OCI-LY7 (cell line): Measurements from ENCODE around the gene CT47A1. TPM values are rescaled to one million over a fixed set of nuclear protein-coding genes. Genes with fewer than 3 reads are reported as not detected.

Experiments used
- small RNA-seq: library from RNA; depleted of rRNA; stranded (forward); fragments of <200 nt; gene quantifications from one replicate; pipeline ENCODE3, GENCODE V24; 2014
- total RNA-seq, 2 experiments: library from RNA; depleted of rRNA in 1 of 2; stranded (reverse); fragments of >200 nt in 1 of 2; shearing (Covaris generic) in 1 of 2; gene quantifications; 2 replicates each; pipeline ENCODE4 v1.2.3, GENCODE V29; 2014 to 2022

CT47A1 gene
- total RNA-seq, 2 experiments from 2014 or later, result not detected

Small RNAs within 50 kb of the gene (small RNA-seq; reads per million reads assigned to genes)
- not detected for gene AL670379.1
- not detected for gene AL670379.10
- not detected for gene AL670379.11
- gene AL670379.12, result not detected
- gene AL670379.2, result not detected
- gene AL670379.3, result not detected
- gene AL670379.4, result not detected
- gene AL670379.5, result not detected
- not detected for gene AL670379.6
- not detected for gene AL670379.7
- not detected for gene AL670379.8
- not detected for gene AL670379.9

Other genes starting within 250 kb of the CT47A1 start
- gene CT47B1, start 109.9 kb downstream of the CT47A1 start, total RNA-seq (2014; rRNA removed; shearing (Covaris generic)), result not detected in 2 replicates
- gene CT47B1, start 109.9 kb downstream of the CT47A1 start, total RNA-seq (2022), result not detected in 2 replicates
- not detected in 2 replicates for gene CT47A11, start 48.6 kb downstream of the CT47A1 start, total RNA-seq (2014; rRNA removed; shearing (Covaris generic))
- not detected in 2 replicates for gene CT47A11, start 48.6 kb downstream of the CT47A1 start, total RNA-seq (2022)
- not detected in 2 replicates for gene CT47A10, start 43.7 kb downstream of the CT47A1 start, total RNA-seq (2014; rRNA removed; shearing (Covaris generic))
- gene CT47A10, start 43.7 kb downstream of the CT47A1 start, total RNA-seq (2022), result not detected in 2 replicates
- gene CT47A9, start 38.9 kb downstream of the CT47A1 start, total RNA-seq (2014; rRNA removed; shearing (Covaris generic)), result not detected in 2 replicates
- gene CT47A9, start 38.9 kb downstream of the CT47A1 start, total RNA-seq (2022), result not detected in 2 replicates
- gene CT47A8, start 34.0 kb downstream of the CT47A1 start, total RNA-seq (2014; rRNA removed; shearing (Covaris generic)), result not detected in 2 replicates
- not detected in 2 replicates for gene CT47A8, start 34.0 kb downstream of the CT47A1 start, total RNA-seq (2022)
- gene CT47A7, start 29.2 kb downstream of the CT47A1 start, total RNA-seq (2014; rRNA removed; shearing (Covaris generic)), result not detected in 2 replicates
- not detected in 2 replicates for gene CT47A7, start 29.2 kb downstream of the CT47A1 start, total RNA-seq (2022)
- gene CT47A6, start 24.3 kb downstream of the CT47A1 start, total RNA-seq (2014; rRNA removed; shearing (Covaris generic)), result not detected in 2 replicates
- gene CT47A6, start 24.3 kb downstream of the CT47A1 start, total RNA-seq (2022), result not detected in 2 replicates
- gene CT47A5, start 19.4 kb downstream of the CT47A1 start, total RNA-seq (2014; rRNA removed; shearing (Covaris generic)), result not detected in 2 replicates
- not detected in 2 replicates for gene CT47A5, start 19.4 kb downstream of the CT47A1 start, total RNA-seq (2022)
- not detected in 2 replicates for gene CT47A4, start 14.6 kb downstream of the CT47A1 start, total RNA-seq (2014; rRNA removed; shearing (Covaris generic))
- gene CT47A4, start 14.6 kb downstream of the CT47A1 start, total RNA-seq (2022), result not detected in 2 replicates
- not detected in 2 replicates for gene CT47A3, start 9.7 kb downstream of the CT47A1 start, total RNA-seq (2014; rRNA removed; shearing (Covaris generic))
- not detected in 2 replicates for gene CT47A3, start 9.7 kb downstream of the CT47A1 start, total RNA-seq (2022)
- gene CT47A2, start 4.8 kb downstream of the CT47A1 start, total RNA-seq (2014; rRNA removed; shearing (Covaris generic)), result not detected in 2 replicates
- not detected in 2 replicates for gene CT47A2, start 4.8 kb downstream of the CT47A1 start, total RNA-seq (2022)
- gene GLUD2, start 61.9 kb upstream of the CT47A1 start, total RNA-seq (2014; rRNA removed; shearing (Covaris generic)), result 0.18 and 0.41 TPM in 2 replicates
- 0.24 TPM in 1 of 2 replicates, not detected in the other for gene GLUD2, start 61.9 kb upstream of the CT47A1 start, total RNA-seq (2022)